OCI-LY3 (cell line): ENCODE measurements around the gene RMND5B.

Source experiments
- CTCF ChIP-seq: fragments of 200-600, 300-600 bp; sonication (generic); IDR thresholded peaks from 2 replicates; pipeline ENCODE4 v1.5.1; 2014; ENCODE audit warnings: antibody characterized with exemption, low read length, low read depth
- EZH2phosphoT487 ChIP-seq: fragments of 200-600 bp; shearing (Covaris generic); IDR thresholded peaks from 2 replicates; pipeline ENCODE4 v1.6.1; 2018; ENCODE audit warnings: antibody characterized with exemption, mixed run types, low read depth

GRCh38 chr5:178117923-178118701, 12.7 kb upstream of the RMND5B start:
- TF ChIP-seq CTCF = no peak
- TF ChIP-seq EZH2phosphoT487 = no peak
